Measurements from ENCODE around the gene WFS1.

The WFS1 gene

DNA sequence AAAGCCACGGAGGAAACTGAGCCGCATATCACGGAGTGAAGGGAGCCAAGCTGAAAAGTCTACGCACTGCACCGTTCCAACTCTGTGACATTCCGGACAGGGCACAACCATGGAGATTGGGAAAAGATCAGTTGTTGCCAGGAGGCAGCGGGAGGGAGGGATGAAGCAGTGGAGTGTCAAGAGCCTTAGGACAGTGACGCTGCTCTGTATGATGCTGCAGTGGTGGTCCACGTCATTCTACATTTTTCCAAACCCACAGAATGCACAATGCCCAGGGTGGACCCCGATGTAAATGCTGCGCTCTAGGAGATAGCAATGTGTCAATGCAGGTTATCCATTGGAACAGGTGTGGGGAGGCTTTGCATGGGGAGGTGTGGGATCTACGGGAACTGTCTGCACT lies 7.5 kb upstream of the WFS1 start:
- FAIRE-seq, result no peak

GRCh38 chr4:6262847-6263487 lies 6.7 kb upstream of the WFS1 start:
- no peak for FAIRE-seq

DNA sequence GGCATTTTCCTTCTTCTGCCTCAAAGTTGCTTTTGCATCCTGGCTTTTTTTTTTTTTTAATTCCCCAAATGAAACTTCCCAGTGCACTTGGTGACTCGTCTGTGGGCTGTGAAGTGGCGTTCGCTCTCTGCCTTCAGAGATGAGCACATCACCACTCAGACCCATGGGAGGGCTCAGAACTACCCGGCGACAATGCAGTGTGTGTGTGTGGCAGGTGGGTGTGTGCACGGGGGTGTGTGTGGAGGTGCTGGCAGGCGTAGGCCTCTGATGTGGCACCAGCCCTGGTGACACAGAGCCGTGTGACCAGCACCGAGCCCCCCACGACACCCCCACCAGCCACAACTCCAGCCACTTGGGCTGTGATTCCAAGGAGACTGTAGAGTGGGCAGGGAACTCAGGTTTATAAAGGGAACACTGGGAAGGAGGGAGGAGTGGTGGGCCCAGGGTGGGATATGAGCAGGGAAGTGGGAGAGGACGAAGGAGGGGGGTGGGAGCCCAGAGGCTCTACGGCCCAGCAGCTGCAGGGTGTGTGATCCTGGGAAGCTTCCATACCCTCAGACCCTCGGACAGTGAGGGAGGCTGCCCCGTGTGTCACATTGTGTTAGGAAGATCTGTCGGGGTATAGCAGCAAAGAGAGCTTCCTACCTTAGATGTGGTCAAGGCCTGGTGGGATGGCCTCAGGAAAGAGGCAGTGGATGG lies 6.0 kb upstream of the WFS1 start:
- FAIRE-seq, result no peak

GRCh38 chr4:6264225-6264540 lies 5.5 kb upstream of the WFS1 start:
- no peak for FAIRE-seq

- FAIRE-seq, result no peak
Measured at GRCh38 chr4:6265546-6265945, 4.1 kb upstream of the WFS1 start.

- no peak for FAIRE-seq
Measured at GRCh38 chr4:6267573-6267972, 2.1 kb upstream of the WFS1 start.

DNA sequence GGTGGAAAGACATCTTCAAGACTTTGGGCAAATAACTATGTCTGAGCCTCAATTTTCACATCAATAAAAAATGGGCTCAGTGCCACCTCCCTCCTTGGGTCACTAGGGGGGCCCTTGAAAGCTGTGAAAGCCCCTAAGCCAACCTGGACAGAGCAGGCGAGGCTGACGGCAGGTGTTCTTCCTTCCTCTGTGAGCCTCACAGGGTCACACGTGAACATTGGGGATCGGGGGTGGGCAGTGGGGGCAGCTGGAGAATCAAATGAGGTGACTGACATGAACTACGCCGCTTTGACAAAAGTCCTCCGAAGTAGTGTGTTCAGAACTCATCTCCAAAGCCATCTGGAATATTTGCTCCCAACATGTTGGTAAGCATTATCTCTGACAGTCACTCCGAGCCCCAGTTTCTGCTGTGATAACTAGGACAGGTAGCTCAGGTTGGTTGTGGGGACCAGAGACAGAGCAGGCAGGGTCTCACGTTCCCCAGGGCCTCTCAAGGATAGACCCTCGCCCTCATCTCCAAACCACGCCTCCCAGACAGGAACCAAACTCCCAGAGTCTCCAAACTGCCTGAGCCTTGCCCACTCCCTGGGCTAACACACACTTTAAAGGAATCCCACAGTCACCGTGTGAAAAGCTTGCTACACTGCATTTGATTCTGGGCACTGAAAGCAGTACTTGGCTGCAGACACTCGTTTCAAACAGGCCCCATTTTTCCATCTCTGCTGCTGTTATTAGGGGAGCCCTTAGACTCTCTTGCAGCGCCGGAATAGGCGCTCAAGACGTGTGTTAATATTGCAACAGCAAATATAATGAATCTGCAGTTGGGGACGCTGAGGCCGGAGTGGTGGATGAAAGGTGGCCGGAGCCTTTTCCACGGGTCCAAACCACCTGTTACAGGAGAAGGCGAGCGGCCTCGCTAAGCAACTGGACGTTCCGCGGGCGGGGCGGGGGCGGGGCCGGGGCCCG lies 717 bp upstream of the WFS1 start:
- FAIRE-seq, result no peak

DNA sequence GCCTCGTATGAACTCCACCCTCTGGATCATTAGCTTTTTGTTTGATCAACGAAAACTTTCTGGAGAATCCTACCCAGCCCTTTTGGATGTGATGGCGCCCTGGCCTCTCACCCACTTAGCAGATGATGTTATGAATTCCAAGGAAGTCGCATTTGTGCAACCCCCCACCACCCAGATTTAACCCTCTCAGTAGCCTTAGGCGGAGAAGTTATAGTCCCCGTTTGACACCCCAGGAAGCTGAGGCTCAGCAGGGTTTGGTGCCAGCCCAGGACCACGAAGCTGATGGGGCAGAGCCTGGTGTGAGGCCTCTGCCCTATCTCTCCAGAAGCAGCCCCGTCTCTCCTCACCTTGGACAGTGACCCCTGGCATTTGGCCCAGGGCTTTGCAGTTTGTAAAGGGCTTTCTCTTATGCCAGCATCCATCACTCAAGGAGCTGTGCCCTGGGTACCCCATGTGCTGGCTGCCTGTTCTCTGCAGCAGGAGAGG lies 1.0 kb downstream of the WFS1 start:
- FAIRE-seq, result no peak

DNA sequence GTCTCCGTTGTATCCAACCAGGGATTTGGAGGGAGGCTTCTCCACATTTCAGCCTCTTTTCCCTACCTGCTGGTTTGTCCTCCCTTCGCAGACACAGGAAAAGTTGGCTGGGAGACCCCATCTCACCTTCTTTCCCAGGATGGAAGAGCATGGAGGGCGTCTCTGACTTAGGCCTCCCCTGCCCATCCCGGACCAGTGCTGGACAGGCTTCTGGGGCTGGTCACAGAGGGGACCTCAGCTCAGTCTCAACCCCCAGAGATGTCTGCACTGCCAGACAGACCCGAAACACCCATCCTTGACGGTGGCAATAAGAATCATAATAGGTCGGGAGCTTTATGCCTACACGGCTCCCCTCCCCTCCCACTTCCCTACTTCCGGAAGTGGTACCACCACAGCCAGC lies 1.6 kb downstream of the WFS1 start:
- FAIRE-seq, result no peak

- no peak for FAIRE-seq
Measured at GRCh38 chr4:6271701-6272465, 2.2 kb downstream of the WFS1 start.

DNA sequence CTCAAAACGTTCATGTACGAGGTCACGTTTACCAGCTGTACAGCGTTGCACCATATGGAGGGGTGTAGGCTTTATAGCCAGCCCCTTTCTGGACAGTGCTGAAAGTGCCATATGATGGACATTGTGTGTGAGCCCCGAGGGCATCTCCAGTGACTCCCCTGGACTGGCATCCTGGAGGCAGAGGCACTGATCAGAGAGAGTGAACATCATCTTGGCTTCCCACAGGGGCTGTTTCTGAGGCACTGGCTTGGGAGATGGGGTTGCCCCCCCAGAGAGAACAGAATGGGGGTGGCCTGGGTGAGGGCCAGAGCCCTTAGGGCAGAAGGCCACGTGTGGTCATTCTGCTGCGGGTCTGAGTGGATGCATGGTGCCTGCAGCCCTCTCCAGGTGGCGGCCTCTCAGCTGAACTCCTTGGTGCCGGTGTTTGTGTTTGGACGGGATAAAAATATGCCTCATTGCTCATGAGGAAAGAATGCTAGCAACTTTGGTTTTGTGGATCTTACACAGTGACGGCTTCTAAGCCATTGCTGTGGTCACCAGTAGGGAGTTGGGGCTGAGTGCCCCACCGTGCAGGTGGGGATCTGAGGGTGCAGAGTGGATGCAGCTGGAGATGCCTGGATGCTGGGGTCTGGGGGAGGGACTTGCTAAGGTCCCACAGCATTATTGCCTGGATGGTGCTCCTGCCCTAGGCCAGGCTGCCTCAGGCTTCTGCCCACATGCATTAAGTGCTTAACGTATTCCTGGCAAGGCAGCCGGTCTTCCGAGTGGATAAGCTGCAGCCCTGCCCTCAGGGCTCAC lies 3.4 kb downstream of the WFS1 start:
- no peak for FAIRE-seq

DNA sequence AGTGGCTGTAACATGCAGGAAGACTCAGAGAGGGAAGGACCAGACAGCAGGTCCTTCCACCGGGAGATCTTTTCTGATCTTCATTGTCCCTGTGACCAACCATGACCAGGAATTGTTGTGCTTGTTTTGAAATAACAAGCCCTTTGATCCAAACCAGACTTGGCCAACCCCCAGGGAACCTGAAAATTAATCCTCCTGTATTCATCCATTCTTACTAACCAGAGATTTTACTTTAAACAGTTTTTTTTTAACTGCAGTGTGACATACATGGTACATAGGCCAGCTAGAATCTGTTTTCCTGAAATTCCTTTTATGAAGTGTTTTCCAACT lies 4.0 kb downstream of the WFS1 start:
- no peak for FAIRE-seq

GRCh38 chr4:6275351-6275750 lies 5.7 kb downstream of the WFS1 start:
- no peak for FAIRE-seq

GRCh38 chr4:6275898-6276806 lies 6.5 kb downstream of the WFS1 start:
- no peak for FAIRE-seq

DNA sequence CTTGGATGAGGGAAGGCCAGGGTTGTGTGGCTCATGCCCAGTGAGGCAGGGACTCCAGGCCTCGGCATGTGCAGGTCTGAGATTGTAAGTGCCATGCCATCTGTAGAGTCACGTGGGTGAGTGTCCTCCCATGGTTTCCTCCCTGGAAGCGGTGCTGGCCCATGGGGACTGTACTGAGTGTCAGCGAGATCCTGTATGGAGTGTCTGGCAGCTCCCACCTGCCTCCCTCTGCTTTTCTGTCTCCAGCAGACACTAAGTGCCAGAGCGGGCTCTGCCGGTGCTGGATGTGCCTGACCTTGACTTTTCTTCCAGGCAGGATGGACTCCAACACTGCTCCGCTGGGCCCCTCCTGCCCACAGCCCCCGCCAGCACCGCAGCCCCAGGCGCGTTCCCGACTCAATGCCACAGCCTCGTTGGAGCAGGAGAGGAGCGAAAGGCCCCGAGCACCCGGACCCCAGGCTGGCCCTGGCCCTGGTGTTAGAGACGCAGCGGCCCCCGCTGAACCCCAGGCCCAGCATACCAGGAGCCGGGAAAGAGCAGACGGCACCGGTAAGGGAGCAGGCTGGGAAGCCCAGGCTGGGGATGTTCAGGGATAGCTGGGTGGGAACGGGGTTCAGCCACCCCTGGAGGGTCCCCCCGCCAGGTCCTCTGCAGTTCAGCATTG lies 7.6 kb downstream of the WFS1 start:
- no peak for FAIRE-seq

DNA sequence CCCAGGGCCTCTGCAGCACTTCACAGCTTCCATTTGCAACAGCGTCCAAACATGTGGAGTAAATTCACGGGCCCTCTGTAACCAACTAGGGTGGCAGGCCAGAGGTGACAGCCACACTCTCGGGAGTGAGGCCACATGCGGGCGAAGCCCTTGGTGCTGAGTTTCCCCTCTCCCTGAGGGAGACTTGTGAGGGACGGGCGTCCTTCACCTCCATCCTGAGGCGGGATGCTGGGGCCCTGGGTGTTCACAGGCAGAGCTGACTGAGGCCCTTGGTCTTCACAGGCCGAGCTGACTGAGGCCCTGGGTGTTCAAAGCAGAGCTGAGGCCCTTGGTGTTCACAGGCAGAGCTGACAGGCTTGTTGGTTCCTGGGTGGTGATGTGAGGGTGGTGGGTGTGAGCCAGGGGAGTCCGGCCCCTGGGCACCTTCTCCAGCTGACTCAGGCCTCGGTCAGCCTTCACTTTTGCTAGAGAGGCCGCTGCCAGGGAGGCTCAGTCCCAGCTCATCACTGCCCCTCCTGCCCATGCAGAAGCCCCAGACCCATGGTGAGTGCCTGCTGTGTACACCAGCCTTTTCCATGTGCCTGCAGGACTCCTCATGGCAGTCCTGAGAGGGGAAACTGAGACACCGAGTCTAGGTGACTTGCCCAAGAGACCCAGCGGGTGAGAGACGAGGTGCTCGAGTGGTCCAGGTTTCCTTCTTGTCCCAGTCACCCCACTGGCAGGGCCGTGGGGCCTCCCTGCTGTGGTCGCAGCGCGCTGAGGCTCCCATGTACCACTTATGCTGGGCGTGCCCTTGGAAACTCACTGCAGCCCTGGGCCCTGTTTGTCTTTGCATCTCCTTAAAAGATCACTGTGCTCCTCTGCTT lies 8.5 kb downstream of the WFS1 start:
- no peak for FAIRE-seq

DNA sequence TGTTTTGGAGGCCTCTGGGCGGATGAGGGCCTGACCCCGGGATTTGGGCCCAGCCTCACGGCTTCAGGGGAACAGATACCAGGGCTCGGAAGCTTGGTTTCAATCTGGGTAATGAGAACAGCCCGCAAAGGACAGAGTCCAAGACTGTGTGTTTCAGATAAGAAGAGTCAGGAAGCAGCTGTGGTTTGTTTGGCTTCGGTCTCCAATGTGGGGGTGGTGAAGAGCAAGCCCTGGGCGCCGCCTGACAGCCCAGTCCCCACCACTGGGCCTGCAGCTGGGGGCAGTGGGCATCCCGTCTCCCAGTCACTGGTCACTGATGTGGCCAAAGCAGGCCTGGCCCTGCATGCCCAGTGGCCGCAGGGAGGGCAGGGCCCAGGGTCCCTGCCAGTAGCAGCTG lies 9.1 kb downstream of the WFS1 start:
- FAIRE-seq, result no peak

- FAIRE-seq, result no peak
Measured at GRCh38 chr4:6279582-6280289, 10.1 kb downstream of the WFS1 start.
